Endothelial cell of umbilical vein (primary cell): ENCODE measurements around the gene MCTP2. TPM values are rescaled to one million over a fixed set of nuclear protein-coding genes. Genes with fewer than 3 reads are reported as not detected.
"Not testable (repeated sequence)": the region's sequence is repeated elsewhere in the genome, so short reads cannot be mapped to it uniquely, and the experiment has no call there.

Source experiments
- BruUV-seq: library from RNA; stranded (reverse); fragments of 400-500 nt; replicated peaks from 2 replicates; lab custom pipeline; 2021; lab: Mats Ljungman, UMichigan
- CTCF ChIA-PET: fragments of 300-600, 350-600 bp; sonication (Branson Sonifier 250); formaldehyde crosslinking; loops from one replicate; lab custom pipeline; 2021; ENCODE audit warnings: antibody characterized with exemption, inconsistent platforms; lab: Charles Lee
- POLR2A ChIA-PET: fragments of 300-600, 350-600 bp; sonication (Branson Sonifier 250); formaldehyde crosslinking; loops from one replicate; lab custom pipeline; 2021; ENCODE audit warnings: antibody characterized with exemption, inconsistent platforms; lab: Charles Lee
- DNase-seq: peaks from one replicate; pipeline ENCODE4 v3.0.0-alpha.2; 2011; ENCODE audit warnings: low read depth, low spot score
- FAIRE-seq: peaks from 2 replicates; lab custom pipeline; 2011; peaks lifted over from hg19 to GRCh38; lab: Jason Lieb, UNC
- H2AFZ ChIP-seq: 2 replicates; pipeline ENCODE4 v1.6.0; 2012; ENCODE audit warnings: low read depth, low read length, control low read depth, inconsistent platforms
- H3K27ac ChIP-seq: 2 replicates; pipeline ENCODE4 v1.5.1; 2011; ENCODE audit warnings: low read depth, mild to moderate bottlenecking, control low read depth, low read length, moderate library complexity; ENCODE audit not compliant: insufficient read depth
- H3K27me3 ChIP-seq, 2 experiments: 2 replicates each; pipeline versions ENCODE4 v1.6.0 to v1.6.1; 2011; ENCODE audit warnings: low read length in 2 of 2, mixed read lengths in 1 of 2; ENCODE audit not compliant: control insufficient read depth in 2 of 2, insufficient read depth in 2 of 2
- H3K36me3 ChIP-seq, 2 experiments: 2 replicates in 1 of 2; 3 replicates in 1 of 2; pipeline ENCODE4 v1.5.1; 2011; ENCODE audit warnings: low read length in 2 of 2, mild to moderate bottlenecking in 1 of 2, moderate library complexity in 1 of 2; ENCODE audit not compliant: control insufficient read depth in 2 of 2, insufficient read depth in 2 of 2; ENCODE audit errors: extremely low read depth in 1 of 2
- H3K4me1 ChIP-seq: 3 replicates; pipeline ENCODE4 v1.5.1; 2011; ENCODE audit warnings: mild to moderate bottlenecking, low read length; ENCODE audit not compliant: control insufficient read depth, insufficient read depth; ENCODE audit errors: extremely low read depth
- H3K4me2 ChIP-seq: 2 replicates; pipeline ENCODE4 v1.6.1; 2011; ENCODE audit warnings: low read length, control low read depth, mixed read lengths; ENCODE audit not compliant: insufficient read depth
- H3K4me3 ChIP-seq, 3 experiments: fragments of 200-600 bp in 1 of 3; sonication (generic), shearing (Covaris generic) in 1 of 3; replicated peaks in 1 of 3; 2 replicates each; pipeline ENCODE4 v1.5.1; 2011 to 2016; ENCODE audit warnings: control low read depth in 3 of 3, low read length in 3 of 3, mild to moderate bottlenecking in 2 of 3, inconsistent platforms in 1 of 3, low read depth in 1 of 3, moderate library complexity in 1 of 3; ENCODE audit not compliant: insufficient read depth in 1 of 3
- H3K79me2 ChIP-seq: 2 replicates; pipeline ENCODE4 v1.6.0; 2012; ENCODE audit warnings: low read length, inconsistent platforms; ENCODE audit not compliant: control insufficient read depth, insufficient read depth
- H3K9ac ChIP-seq: replicated peaks from 2 replicates; pipeline ENCODE3; 2011; ENCODE audit warnings: low read length, control low read depth; ENCODE audit not compliant: insufficient read depth; ENCODE audit errors: extremely low read depth
- H3K9me1 ChIP-seq: replicated peaks from 3 replicates; pipeline ENCODE4 v1.6.0; 2011; ENCODE audit warnings: mild to moderate bottlenecking, low read length; ENCODE audit not compliant: control insufficient read depth, insufficient read depth; ENCODE audit errors: extremely low read depth
- H3K9me3 ChIP-seq: replicated peaks from 2 replicates; pipeline ENCODE4 v1.5.1; 2012; ENCODE audit warnings: low read length, inconsistent platforms; ENCODE audit not compliant: control insufficient read depth, insufficient read depth
- H4K20me1 ChIP-seq: replicated peaks from 2 replicates; pipeline ENCODE3; 2011; ENCODE audit warnings: mild to moderate bottlenecking, low read length; ENCODE audit not compliant: control insufficient read depth, insufficient read depth; ENCODE audit errors: extremely low read depth
- EZH2 ChIP-seq: IDR thresholded peaks from 2 replicates; pipeline ENCODE4 v1.6.1; 2012; ENCODE audit warnings: borderline replicate concordance, low read depth, mild to moderate bottlenecking, moderate library complexity, low read length, inconsistent platforms; ENCODE audit not compliant: severe bottlenecking
- JUN ChIP-seq: IDR thresholded peaks from 2 replicates; pipeline ENCODE4 v1.6.1; 2011; ENCODE audit warnings: borderline replicate concordance, low read depth; ENCODE audit not compliant: insufficient read length, insufficient read depth
- POLR2AphosphoS5 ChIP-seq: IDR thresholded peaks from 2 replicates; pipeline ENCODE4 v1.6.1; 2012; ENCODE audit warnings: low read depth, mild to moderate bottlenecking, control low read depth, low read length, moderate library complexity; ENCODE audit not compliant: insufficient read depth
- dilution Hi-C: fragments of 300-500 bp; cut with MboI; formaldehyde crosslinking; loops from one replicate; pipeline ENCODE4 v1.15.0; 2019; ENCODE audit warnings: low sequenced_read_pairs; ENCODE audit not compliant: extremely low pct_ligation_motif_present
- intact Hi-C: fragments of 100-400 bp; cut with micrococcal nuclease; formaldehyde crosslinking; loops from one replicate; pipeline ENCODE4 v1.10.0; 2022
- polyA plus RNA-seq, 4 experiments: library from polyadenylated mRNA; depleted of rRNA in 3 of 4; stranded (reverse) in 3 of 4; unstranded in 1 of 4; fragments of >200 nt; gene quantifications; 2 replicates each; pipeline versions ENCODE4 v1.2.1 to v1.2.3, GENCODE V29; 2011 to 2012; ENCODE audit warnings: missing spikeins in 1 of 4
- total RNA-seq: library from RNA; stranded (reverse); gene quantifications from 2 replicates; pipeline ENCODE4 v1.2.3, GENCODE V29; 2021

MCTP2 gene
- total and polyA plus RNA-seq, 2 donors (not counting 3 experiments of a cell fraction or from before 2014, with no cell fraction given) = 0.01 to 0.75 TPM

DNA sequence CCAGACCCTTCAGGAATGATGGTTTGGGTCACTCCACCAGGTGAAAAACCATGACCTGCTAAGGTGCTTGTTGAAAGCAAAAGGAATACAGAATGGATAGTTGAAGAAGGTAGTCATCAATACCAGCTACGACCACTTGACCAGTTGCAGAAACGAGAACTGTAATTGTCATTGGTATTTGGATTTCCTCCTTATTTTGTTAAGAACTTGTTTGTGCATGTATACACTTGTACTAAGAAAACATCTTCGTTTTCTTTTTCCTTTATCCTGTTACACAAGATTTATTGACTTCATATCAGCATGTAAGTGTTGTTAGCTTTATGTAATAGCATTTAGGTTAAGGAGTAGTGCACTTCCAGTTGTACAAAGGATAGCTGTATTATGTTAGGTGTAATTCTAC, 261.8 kb downstream of the MCTP2 start:
- Histone ChIP-seq H3K9me1 (no peaks in the 10 kb centered on the region), H3K4me3 (no peak overlapping the region), H3K4me2 (no peak overlapping the region), H3K27me3 (no peaks in the 10 kb centered on the region), H2AFZ (no peak overlapping the region), H3K9ac (no peak overlapping the region), H3K9me3 (no peaks in the 10 kb centered on the region), H3K79me2 (no peaks in the 10 kb centered on the region), H4K20me1 (no peaks in the 10 kb centered on the region), H3K36me3 (no peaks in the 10 kb centered on the region), H3K27ac (no peak overlapping the region), H3K4me1 (no peaks in the 10 kb centered on the region)
- intact Hi-C loops (no loop called here), dilution Hi-C loops (no loop called here)
- BruUV-seq = no TSS peak
- DNase-seq (no peak), FAIRE-seq (no peak)
- TF ChIP-seq JUN (no peak), POLR2AphosphoS5 (no peak), EZH2 (no peak)
- CTCF ChIA-PET = no interaction called here
- POLR2A ChIA-PET = no interaction called here

DNA sequence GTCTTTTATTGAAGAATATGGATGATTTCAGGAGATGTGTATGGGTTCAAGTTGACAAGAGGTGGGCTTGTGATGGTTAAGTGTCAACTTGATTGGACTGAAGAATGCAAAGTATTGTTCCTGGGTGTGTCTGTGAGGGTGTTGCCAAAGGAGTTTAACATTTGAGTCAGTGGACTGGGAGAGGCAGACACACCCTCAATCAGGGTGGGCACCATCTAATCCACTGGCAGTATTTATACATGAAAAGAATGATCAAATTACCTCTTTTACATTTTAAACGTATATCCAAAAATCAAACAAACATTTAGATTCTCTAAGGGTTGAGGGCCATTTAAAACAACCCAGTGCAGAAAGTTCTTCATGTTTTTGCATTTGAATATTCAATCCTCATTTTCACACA, 262.2 kb downstream of the MCTP2 start:
- dilution Hi-C loops, H3K36me3 ChIP-seq, intact Hi-C loops, H3K9me3 ChIP-seq, POLR2A ChIA-PET, H2AFZ ChIP-seq, H3K79me2 ChIP-seq, CTCF ChIA-PET, H3K27me3 ChIP-seq, H3K4me3 ChIP-seq, FAIRE-seq, H3K4me2 ChIP-seq, H3K4me1 ChIP-seq, H3K27ac ChIP-seq, H3K9ac ChIP-seq, H3K9me1 ChIP-seq, DNase-seq, H4K20me1 ChIP-seq, BruUV-seq: not testable (repeated sequence)
